ENCODE data around the gene LMX1B.

- no peak for TF ChIP-seq CTCF (IDR thresholded peaks at IDR 0.05)
- no peak for TF ChIP-seq POLR2A (IDR thresholded peaks at IDR 0.05)
Measured at GRCh38 chr9:126671983-126672382, 58.3 kb downstream of the LMX1B start.
